SU-DHL-6 (cell line): Measurements from ENCODE around the gene SHISA7.

Experiments
- H2AFZ ChIP-seq: fragments of 200-600 bp; sonication (generic); 2 replicates; pipeline ENCODE4 v1.6.1; 2014; ENCODE audit warnings: low read depth, mild to moderate bottlenecking, moderate library complexity, mixed read lengths, antibody characterized with exemption, low read length; ENCODE audit not compliant: severe bottlenecking
- H3F3A ChIP-seq: fragments of 200-600 bp; shearing (Covaris generic); 2 replicates; pipeline ENCODE4 v1.6.0; 2016; ENCODE audit warnings: antibody characterized with exemption, mild to moderate bottlenecking; ENCODE audit not compliant: insufficient read depth
- H3K27ac ChIP-seq: fragments of 200-600 bp; sonication (generic); 2 replicates; pipeline ENCODE4 v1.5.1; 2016; ENCODE audit warnings: low read depth, mild to moderate bottlenecking, low read length, moderate library complexity, mixed read lengths
- H3K27me3 ChIP-seq: fragments of 200-600 bp; sonication (generic), shearing (Covaris generic); 2 replicates; pipeline ENCODE4 v1.6.0; 2014; ENCODE audit warnings: mild to moderate bottlenecking, low read length
- H3K36me3 ChIP-seq: fragments of 200-600 bp; sonication (generic); 2 replicates; pipeline ENCODE4 v1.6.1; 2014; ENCODE audit warnings: mild to moderate bottlenecking, low read length, mixed read lengths
- H3K4me2 ChIP-seq: fragments of 300-600, 200-600 bp; shearing (Covaris generic), sonication (generic); 2 replicates; pipeline ENCODE4 v1.6.0; 2014; ENCODE audit warnings: low read length, low read depth, mild to moderate bottlenecking; ENCODE audit not compliant: poor library complexity, severe bottlenecking
- H3K4me3 ChIP-seq: fragments of 200-600 bp; sonication (generic); 2 replicates; pipeline ENCODE4 v1.5.1; 2014; ENCODE audit warnings: antibody characterized with exemption, low read length, mild to moderate bottlenecking, mixed read lengths; ENCODE audit not compliant: insufficient read depth, poor library complexity, severe bottlenecking
- H3K79me2 ChIP-seq: fragments of 200-600 bp; sonication (generic); 2 replicates; pipeline ENCODE4 v1.6.1; 2014; ENCODE audit warnings: mild to moderate bottlenecking, low read length, moderate library complexity; ENCODE audit not compliant: insufficient read depth
- H3K9ac ChIP-seq: fragments of 200-600 bp; sonication (generic); 2 replicates; pipeline ENCODE4 v1.7.0; 2014; ENCODE audit warnings: mild to moderate bottlenecking, low read length
- H3K9me2 ChIP-seq: fragments of 200-600 bp; sonication (generic); replicated peaks from 2 replicates; pipeline ENCODE4 v1.6.1; 2014; ENCODE audit warnings: low read length; ENCODE audit not compliant: insufficient read depth
- H3K9me3 ChIP-seq: fragments of 200-600 bp; sonication (generic); 2 replicates; pipeline ENCODE4 v1.6.1; 2014; ENCODE audit warnings: low read length, mixed read lengths; ENCODE audit not compliant: insufficient read depth
- H4K20me1 ChIP-seq: fragments of 200-600 bp; sonication (generic); 2 replicates; pipeline ENCODE4 v1.6.1; 2014; ENCODE audit warnings: low read depth, mild to moderate bottlenecking, antibody characterized with exemption, low read length, moderate library complexity, mixed read lengths
- CTCF ChIP-seq: fragments of 200-600 bp; sonication (generic); IDR thresholded peaks from one replicate; pipeline ENCODE4 v1.5.1; 2017; ENCODE audit warnings: antibody characterized with exemption, mild to moderate bottlenecking, low read length, moderate library complexity; ENCODE audit not compliant: insufficient read depth, poor library complexity, severe bottlenecking
- EZH2phosphoT487 ChIP-seq: fragments of 200-600 bp; sonication (generic), shearing (Covaris generic); conservative IDR thresholded peaks from 2 replicates; pipeline ENCODE4 v1.6.1; 2018; ENCODE audit warnings: mild to moderate bottlenecking, antibody characterized with exemption, low read length, moderate library complexity, mixed read lengths

The SHISA7 gene

GRCh38 chr19:55391702-55392615, 51.1 kb downstream of the SHISA7 start:
- TF ChIP-seq EZH2phosphoT487 (no peak), CTCF (no peak)
- no peaks in the 10 kb centered on the region for H3K9me3 ChIP-seq
- no peak overlapping the region for H3K27ac ChIP-seq
- H3K4me3 ChIP-seq, result no peak overlapping the region
- H3K27me3 ChIP-seq, result no peaks in the 10 kb centered on the region
- no peak overlapping the region for H3K9ac ChIP-seq
- H4K20me1 ChIP-seq, result peaks cover 20% of the 10 kb centered on the region
- peaks cover 35% of the 10 kb centered on the region for H3F3A ChIP-seq
- H3K9me2 ChIP-seq, result no peaks in the 10 kb centered on the region
- no peak overlapping the region for H3K4me2 ChIP-seq
- peaks cover 9% of the 10 kb centered on the region for H3K79me2 ChIP-seq
- H2AFZ ChIP-seq, result no peak overlapping the region
- peaks cover 20% of the 10 kb centered on the region for H3K36me3 ChIP-seq

- no peaks in the 10 kb centered on the region for H3K9me3 ChIP-seq
- no peak overlapping the region for H3K9ac ChIP-seq
- H3F3A ChIP-seq, result peaks cover 42% of the 10 kb centered on the region
- peaks cover 17% of the 10 kb centered on the region for H3K79me2 ChIP-seq
- H3K4me2 ChIP-seq, result no peak overlapping the region
- H3K4me3 ChIP-seq, result no peak overlapping the region
- TF ChIP-seq EZH2phosphoT487 (no peak), CTCF (no peak)
- peaks cover 28% of the 10 kb centered on the region for H3K36me3 ChIP-seq
- no peaks in the 10 kb centered on the region for H3K27me3 ChIP-seq
- no peaks in the 10 kb centered on the region for H3K9me2 ChIP-seq
- H4K20me1 ChIP-seq, result peaks cover 26% of the 10 kb centered on the region
- no peak overlapping the region for H2AFZ ChIP-seq
- no peak overlapping the region for H3K27ac ChIP-seq
These were observed 51.9 kb downstream of the SHISA7 start for GRCh38 chr19:55391191-55391670.

GRCh38 chr19:55390461-55390880, 52.6 kb downstream of the SHISA7 start:
- Histone ChIP-seq H3K36me3 (peaks cover 31% of the 10 kb centered on the region), H3K4me3 (no peak overlapping the region), H3F3A (peaks cover 44% of the 10 kb centered on the region), H3K9me3 (no peaks in the 10 kb centered on the region), H3K9me2 (no peaks in the 10 kb centered on the region), H2AFZ (no peak overlapping the region), H3K27ac (no peak overlapping the region), H3K79me2 (peaks cover 21% of the 10 kb centered on the region), H4K20me1 (peaks cover 26% of the 10 kb centered on the region), H3K9ac (no peak overlapping the region), H3K4me2 (no peak overlapping the region), H3K27me3 (no peaks in the 10 kb centered on the region)
- TF ChIP-seq CTCF (no peak), EZH2phosphoT487 (no peak)
